Measurements from ENCODE around the gene CWC27.
A peak's percentile ranks its signal among the peaks of the same experiment; 100 is the strongest.
"Not testable (repeated sequence)": the region's sequence is repeated elsewhere in the genome, so short reads cannot be mapped to it uniquely, and the experiment has no call there.

CWC27 gene

DNA sequence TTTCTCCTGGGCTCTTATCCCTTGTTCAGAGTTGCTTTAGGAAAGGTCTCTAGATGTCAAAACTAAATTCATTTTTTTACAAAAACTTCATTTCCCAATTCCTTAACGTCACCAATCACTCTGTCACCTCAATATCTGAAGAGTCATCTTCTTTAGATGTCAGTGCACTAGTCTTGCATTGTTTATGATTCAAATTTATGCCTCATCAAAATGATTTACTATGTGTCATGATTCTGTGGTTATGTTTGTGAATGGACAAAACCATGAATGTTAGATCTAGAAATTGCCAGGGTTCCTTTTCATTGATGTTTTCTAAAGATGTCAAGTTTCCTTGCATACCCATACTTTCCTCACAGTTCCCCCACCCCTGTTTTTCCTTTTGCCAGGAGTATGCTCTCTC lies 21.5 kb downstream of the CWC27 start:
- Histone ChIP-seq H3K9me3 (replicated peaks; ENCODE audit: low read length) (no peaks in the 10 kb centered on the region), H3K4me1 (ENCODE audit: control insufficient read depth, insufficient read depth, low read length) (peaks cover 8% of the 10 kb centered on the region), H3K4me2 (ENCODE audit: low read length) (no peak overlapping the region), H3K9ac (ENCODE audit: low read depth, low read length) (no peak overlapping the region), H3K36me3 (ENCODE audit: insufficient read depth, low read length) (peaks cover 8% of the 10 kb centered on the region), H3K4me3 (ENCODE audit: low read length) (no peak overlapping the region), H3K27me3 (ENCODE audit: control insufficient read depth, insufficient read depth, low read length) (no peaks in the 10 kb centered on the region)

DNA sequence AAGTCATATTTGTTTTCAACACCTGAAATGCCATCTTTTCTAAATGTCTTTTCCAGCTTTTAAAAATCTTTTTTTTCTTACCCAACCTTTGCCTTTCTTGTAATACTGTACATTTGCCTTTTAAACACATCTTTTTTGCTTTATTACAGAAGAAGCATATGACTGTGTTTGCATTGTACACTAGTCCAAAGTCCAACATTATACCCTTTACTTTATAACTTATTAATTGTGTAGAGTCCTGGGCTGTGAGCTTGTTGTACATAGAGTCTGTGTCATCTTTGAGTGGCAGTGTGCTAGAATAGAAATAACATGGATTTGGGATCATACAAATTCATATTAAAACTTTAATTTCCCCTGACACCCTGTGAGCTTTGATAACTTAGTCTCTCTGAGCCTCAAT lies 23.7 kb downstream of the CWC27 start:
- no peak overlapping the region for H3K4me2 ChIP-seq (ENCODE audit: low read length)
- H3K27me3 ChIP-seq (ENCODE audit: control insufficient read depth, insufficient read depth, low read length): no peaks in the 10 kb centered on the region
- H3K36me3 ChIP-seq (ENCODE audit: insufficient read depth, low read length): peaks cover 6% of the 10 kb centered on the region
- H3K9ac ChIP-seq (ENCODE audit: low read depth, low read length): no peak overlapping the region
- peaks cover 8% of the 10 kb centered on the region for H3K4me1 ChIP-seq (ENCODE audit: control insufficient read depth, insufficient read depth, low read length)
- H3K9me3 ChIP-seq (replicated peaks; ENCODE audit: low read length): no peaks in the 10 kb centered on the region
- H3K4me3 ChIP-seq (ENCODE audit: low read length): no peak overlapping the region

DNA sequence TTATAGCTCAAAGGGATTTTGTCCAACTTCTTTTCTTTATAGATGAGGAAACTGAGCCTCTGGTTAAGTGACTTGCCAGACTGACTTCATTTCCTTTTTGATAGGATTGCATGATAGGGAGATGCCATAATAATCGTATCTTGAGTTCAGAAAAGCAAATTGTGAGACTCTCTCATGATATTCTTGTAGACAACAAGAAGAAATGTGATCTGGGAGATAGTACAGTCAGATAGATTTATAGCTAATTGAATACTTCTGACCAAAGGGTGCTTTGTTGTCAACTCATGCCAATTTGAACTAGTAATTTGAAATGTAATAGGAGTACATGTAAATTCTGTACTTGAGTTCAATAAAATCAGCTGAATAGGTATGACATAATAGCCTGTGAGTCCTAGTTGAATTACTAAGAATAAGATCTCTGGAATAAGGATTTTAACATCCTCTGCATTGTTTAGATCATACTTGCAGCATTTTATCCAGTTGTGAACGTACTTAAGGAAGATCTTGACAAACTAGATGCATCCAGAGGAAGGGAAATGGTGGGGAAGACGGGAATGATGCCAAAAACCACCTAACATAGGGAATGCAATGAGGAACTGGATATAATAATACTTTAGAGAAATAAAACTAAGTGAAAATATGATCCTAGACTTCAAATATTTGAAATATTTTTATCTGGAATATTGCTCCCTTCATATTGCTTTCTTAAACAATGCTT lies 25.5 kb downstream of the CWC27 start:
- peaks cover 8% of the 10 kb centered on the region for H3K4me1 ChIP-seq (ENCODE audit: control insufficient read depth, insufficient read depth, low read length)
- no peak overlapping the region for H3K9ac ChIP-seq (ENCODE audit: low read depth, low read length)
- no peak overlapping the region for H3K4me2 ChIP-seq (ENCODE audit: low read length)
- no peaks in the 10 kb centered on the region for H3K27me3 ChIP-seq (ENCODE audit: control insufficient read depth, insufficient read depth, low read length)
- H3K36me3 ChIP-seq (ENCODE audit: insufficient read depth, low read length): peaks cover 6% of the 10 kb centered on the region
- H3K9me3 ChIP-seq (replicated peaks; ENCODE audit: low read length): no peaks in the 10 kb centered on the region
- H3K4me3 ChIP-seq (ENCODE audit: low read length): no peak overlapping the region

DNA sequence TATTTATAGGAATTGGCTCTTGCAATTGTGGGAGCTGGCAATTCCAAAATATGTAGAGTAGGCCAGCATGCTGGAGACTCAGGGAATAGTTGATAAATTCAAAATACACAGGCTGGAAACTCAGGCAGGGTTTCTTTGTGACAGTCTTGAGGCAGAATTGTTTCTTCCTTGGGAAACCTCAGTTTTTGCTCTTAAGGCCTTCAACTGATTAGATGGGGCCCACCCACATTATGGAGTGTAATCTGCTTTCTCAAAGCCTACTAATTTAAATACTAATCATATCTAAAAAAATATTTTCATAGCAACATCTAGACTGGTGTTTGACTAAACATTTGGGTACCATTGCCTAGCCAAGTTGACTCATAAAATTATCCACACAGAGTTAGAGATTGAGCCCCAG lies 27.6 kb downstream of the CWC27 start:
- H3K4me1 ChIP-seq (ENCODE audit: control insufficient read depth, insufficient read depth, low read length): peaks cover 5% of the 10 kb centered on the region
- no peak overlapping the region for H3K4me3 ChIP-seq (ENCODE audit: low read length)
- peaks cover 6% of the 10 kb centered on the region for H3K36me3 ChIP-seq (ENCODE audit: insufficient read depth, low read length)
- no peak overlapping the region for H3K4me2 ChIP-seq (ENCODE audit: low read length)
- no peak overlapping the region for H3K9ac ChIP-seq (ENCODE audit: low read depth, low read length)
- no peaks in the 10 kb centered on the region for H3K9me3 ChIP-seq (replicated peaks; ENCODE audit: low read length)
- H3K27me3 ChIP-seq (ENCODE audit: control insufficient read depth, insufficient read depth, low read length): no peaks in the 10 kb centered on the region

DNA sequence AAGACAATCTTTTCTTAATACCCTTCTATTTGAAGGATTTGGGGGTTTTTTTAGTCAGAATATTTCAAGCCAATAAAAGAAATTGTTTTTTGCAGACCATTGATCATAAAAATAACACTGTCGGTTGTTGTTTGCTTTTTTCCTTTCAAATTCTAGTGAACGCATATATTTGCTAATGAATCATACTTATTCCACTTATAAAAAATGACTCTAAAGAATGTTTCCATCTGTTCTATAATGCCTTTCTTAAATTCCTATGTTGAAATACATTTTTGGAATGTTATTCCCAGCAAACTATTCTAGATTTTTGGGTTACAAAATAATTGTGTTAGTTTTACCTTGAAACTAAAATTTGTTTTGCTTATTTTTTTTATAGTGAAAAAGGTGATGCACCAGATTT lies 32.2 kb downstream of the CWC27 start:
- Histone ChIP-seq H3K4me2 (ENCODE audit: low read length) (no peak overlapping the region), H3K36me3 (ENCODE audit: insufficient read depth, low read length) (peaks cover 11% of the 10 kb centered on the region), H3K27me3 (ENCODE audit: control insufficient read depth, insufficient read depth, low read length) (no peaks in the 10 kb centered on the region), H3K9ac (ENCODE audit: low read depth, low read length) (no peak overlapping the region), H3K4me1 (ENCODE audit: control insufficient read depth, insufficient read depth, low read length) (peaks cover 5% of the 10 kb centered on the region), H3K9me3 (replicated peaks; ENCODE audit: low read length) (no peaks in the 10 kb centered on the region), H3K4me3 (ENCODE audit: low read length) (no peak overlapping the region)

DNA sequence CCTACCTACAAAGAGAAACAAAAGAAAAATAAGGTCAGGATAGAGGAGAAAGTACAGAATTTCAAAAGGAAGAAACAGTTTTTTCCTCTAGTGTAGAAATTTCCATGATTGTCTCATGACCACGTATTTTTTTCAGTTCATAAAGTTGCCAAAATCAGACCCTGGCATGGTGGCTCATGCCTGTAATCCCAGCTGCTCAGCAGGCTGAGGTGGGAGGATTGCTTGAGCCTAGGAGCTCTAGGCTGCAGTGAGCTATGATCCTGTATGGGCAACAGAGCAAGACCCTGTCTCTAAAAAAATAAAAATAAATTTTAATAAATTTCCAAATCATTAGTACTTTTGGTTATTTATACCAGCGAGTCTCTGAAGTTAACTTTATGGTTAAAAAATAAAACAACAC lies 37.8 kb downstream of the CWC27 start:
- peaks cover 11% of the 10 kb centered on the region for H3K36me3 ChIP-seq (ENCODE audit: insufficient read depth, low read length)
- H3K27me3 ChIP-seq (ENCODE audit: control insufficient read depth, insufficient read depth, low read length): no peaks in the 10 kb centered on the region
- no peak overlapping the region for H3K9ac ChIP-seq (ENCODE audit: low read depth, low read length)
- no peak overlapping the region for H3K4me3 ChIP-seq (ENCODE audit: low read length)
- H3K9me3 ChIP-seq (replicated peaks; ENCODE audit: low read length): no peaks in the 10 kb centered on the region
- H3K4me2 ChIP-seq (ENCODE audit: low read length): no peak overlapping the region
- peaks cover 1% of the 10 kb centered on the region for H3K4me1 ChIP-seq (ENCODE audit: control insufficient read depth, insufficient read depth, low read length)

DNA sequence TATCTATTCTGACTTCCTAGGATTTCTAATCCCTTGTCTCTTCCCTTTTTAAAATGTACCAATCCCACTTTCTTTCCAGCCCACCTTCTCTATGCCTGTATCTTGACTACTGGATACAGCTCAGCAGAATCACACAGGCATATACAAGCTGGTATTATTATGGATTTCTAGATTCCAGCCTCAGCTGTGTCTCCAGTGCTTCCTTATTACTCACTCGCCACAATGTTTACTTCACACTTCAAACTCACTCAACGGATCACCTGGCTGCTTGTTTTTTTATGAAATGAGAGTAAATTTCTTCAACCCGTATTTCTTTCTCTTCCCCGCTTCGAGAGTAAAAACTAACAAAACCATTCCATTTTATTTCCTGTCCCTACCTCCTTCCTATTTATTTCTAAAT lies 38.8 kb downstream of the CWC27 start:
- H3K9ac ChIP-seq (ENCODE audit: low read depth, low read length): no peak overlapping the region
- peaks cover 5% of the 10 kb centered on the region for H3K4me1 ChIP-seq (ENCODE audit: control insufficient read depth, insufficient read depth, low read length)
- no peak overlapping the region for H3K4me2 ChIP-seq (ENCODE audit: low read length)
- H3K27me3 ChIP-seq (ENCODE audit: control insufficient read depth, insufficient read depth, low read length): no peaks in the 10 kb centered on the region
- peaks cover 4% of the 10 kb centered on the region for H3K36me3 ChIP-seq (ENCODE audit: insufficient read depth, low read length)
- no peaks in the 10 kb centered on the region for H3K9me3 ChIP-seq (replicated peaks; ENCODE audit: low read length)
- no peak overlapping the region for H3K4me3 ChIP-seq (ENCODE audit: low read length)

DNA sequence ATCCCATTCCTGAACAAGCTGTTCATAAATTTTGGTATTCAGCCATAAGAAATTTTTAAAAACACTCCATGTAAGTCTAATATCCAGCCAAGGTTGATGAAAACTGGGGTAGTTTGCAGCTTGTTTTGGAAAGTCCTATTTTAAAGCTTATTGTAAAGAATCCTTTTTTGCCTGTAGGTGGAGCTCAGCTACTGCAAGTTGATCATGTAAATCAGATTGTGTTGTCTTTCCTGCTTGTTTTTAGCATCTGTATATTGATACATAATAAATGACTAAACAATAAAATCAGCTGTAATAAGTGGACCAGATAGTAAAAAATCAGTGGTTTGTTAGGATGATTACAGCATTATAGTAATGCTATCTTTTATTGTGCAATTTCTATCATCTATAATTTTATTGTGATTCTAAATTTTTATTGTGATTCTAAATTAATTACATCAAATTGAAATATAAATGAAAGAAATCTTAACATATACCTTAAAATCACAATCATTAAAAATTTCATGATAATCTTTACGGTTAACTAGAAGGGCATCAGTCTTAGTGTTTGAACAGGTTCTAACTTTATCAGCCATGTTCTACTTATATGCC lies 42.4 kb downstream of the CWC27 start:
- H3K4me2 ChIP-seq (ENCODE audit: low read length): no peak overlapping the region
- H3K9ac ChIP-seq (ENCODE audit: low read depth, low read length): peak overlapping the region; percentile 0
- H3K27me3 ChIP-seq (ENCODE audit: control insufficient read depth, insufficient read depth, low read length): no peaks in the 10 kb centered on the region
- no peaks in the 10 kb centered on the region for H3K36me3 ChIP-seq (ENCODE audit: insufficient read depth, low read length)
- no peak overlapping the region for H3K4me3 ChIP-seq (ENCODE audit: low read length)
- peaks cover 9% of the 10 kb centered on the region for H3K4me1 ChIP-seq (ENCODE audit: control insufficient read depth, insufficient read depth, low read length)
- H3K9me3 ChIP-seq (replicated peaks; ENCODE audit: low read length): no peaks in the 10 kb centered on the region

DNA sequence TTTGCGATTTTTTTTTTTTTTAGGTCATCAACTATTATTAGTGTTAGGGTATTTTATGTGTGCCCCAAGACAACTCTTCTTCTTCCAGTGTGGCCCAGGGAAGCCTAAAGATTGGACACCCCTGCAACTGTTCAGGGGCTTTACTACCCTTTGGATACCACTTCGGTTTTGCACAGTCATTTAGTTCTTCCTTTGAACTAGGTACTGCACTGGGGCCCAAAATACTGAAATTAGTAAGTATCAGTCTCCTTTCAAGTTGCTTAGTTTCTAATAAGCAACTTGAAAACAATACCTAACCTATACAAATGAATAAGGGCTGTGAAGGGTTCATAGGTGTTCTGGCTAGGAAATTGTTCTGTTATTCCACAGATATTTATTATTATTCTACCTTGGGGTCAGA lies 45.3 kb downstream of the CWC27 start:
- H3K4me1 ChIP-seq (ENCODE audit: control insufficient read depth, insufficient read depth, low read length): peaks cover 13% of the 10 kb centered on the region
- H3K9ac ChIP-seq (ENCODE audit: low read depth, low read length): no peak overlapping the region
- no peak overlapping the region for H3K4me2 ChIP-seq (ENCODE audit: low read length)

DNA sequence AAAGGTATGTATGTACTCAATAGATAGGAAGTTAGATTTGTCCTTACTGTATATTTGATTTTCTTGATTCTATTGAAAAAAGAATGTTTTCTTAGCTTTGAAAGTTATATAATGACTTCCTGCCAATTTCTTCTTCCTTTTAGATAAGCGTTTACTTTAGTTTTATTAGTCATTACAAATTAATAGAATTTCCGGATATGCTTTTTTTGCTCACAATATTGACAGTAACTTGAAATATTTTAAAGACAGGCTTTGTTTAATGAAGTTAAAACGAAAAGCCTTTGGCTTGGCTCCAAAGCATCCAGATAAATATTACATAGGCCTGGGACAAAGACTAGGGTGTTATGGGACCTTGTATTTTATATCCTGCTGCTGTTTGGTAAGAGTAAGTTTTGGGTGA lies 49.5 kb downstream of the CWC27 start:
- H3K4me3 ChIP-seq (ENCODE audit: low read length): no peak overlapping the region
- no peak overlapping the region for H3K4me2 ChIP-seq (ENCODE audit: low read length)
- H3K27me3 ChIP-seq (ENCODE audit: control insufficient read depth, insufficient read depth, low read length): no peaks in the 10 kb centered on the region
- no peaks in the 10 kb centered on the region for H3K9me3 ChIP-seq (replicated peaks; ENCODE audit: low read length)
- no peaks in the 10 kb centered on the region for H3K36me3 ChIP-seq (ENCODE audit: insufficient read depth, low read length)
- peaks cover 8% of the 10 kb centered on the region for H3K4me1 ChIP-seq (ENCODE audit: control insufficient read depth, insufficient read depth, low read length)
- no peak overlapping the region for H3K9ac ChIP-seq (ENCODE audit: low read depth, low read length)

More for the DNA sequence above, 45.3 kb downstream of the CWC27 start:
- Histone ChIP-seq H3K9me3 (replicated peaks; ENCODE audit: low read length) (no peaks in the 10 kb centered on the region), H3K36me3 (ENCODE audit: insufficient read depth, low read length) (no peaks in the 10 kb centered on the region), H3K27me3 (ENCODE audit: control insufficient read depth, insufficient read depth, low read length) (no peaks in the 10 kb centered on the region), H3K4me3 (ENCODE audit: low read length) (no peak overlapping the region)

DNA sequence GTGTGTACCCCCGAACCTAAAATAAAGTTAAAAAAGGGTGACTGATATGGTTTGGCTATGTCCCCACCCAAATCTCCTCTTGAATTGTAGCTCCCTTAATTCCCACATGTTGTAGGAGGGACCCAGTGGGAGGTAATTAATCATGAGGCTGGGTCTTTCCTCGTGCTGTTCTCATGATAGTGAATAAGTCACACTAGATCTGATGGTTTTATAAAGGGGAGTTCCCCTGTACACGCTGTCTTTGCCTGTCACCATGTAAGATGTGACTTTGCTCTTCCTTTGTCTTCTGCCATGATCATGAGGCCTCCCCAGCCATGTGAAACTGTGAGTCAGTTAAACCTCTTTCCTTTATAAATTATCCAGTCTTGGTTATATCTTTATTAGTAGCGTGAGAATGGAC lies 50.6 kb downstream of the CWC27 start:
- H3K4me3 ChIP-seq (ENCODE audit: low read length); H3K9ac ChIP-seq (ENCODE audit: low read depth, low read length); H3K4me2 ChIP-seq (ENCODE audit: low read length); H3K4me1 ChIP-seq (ENCODE audit: control insufficient read depth, insufficient read depth, low read length); H3K36me3 ChIP-seq (ENCODE audit: insufficient read depth, low read length); H3K27me3 ChIP-seq (ENCODE audit: control insufficient read depth, insufficient read depth, low read length); H3K9me3 ChIP-seq (replicated peaks; ENCODE audit: low read length): not testable (repeated sequence)

DNA sequence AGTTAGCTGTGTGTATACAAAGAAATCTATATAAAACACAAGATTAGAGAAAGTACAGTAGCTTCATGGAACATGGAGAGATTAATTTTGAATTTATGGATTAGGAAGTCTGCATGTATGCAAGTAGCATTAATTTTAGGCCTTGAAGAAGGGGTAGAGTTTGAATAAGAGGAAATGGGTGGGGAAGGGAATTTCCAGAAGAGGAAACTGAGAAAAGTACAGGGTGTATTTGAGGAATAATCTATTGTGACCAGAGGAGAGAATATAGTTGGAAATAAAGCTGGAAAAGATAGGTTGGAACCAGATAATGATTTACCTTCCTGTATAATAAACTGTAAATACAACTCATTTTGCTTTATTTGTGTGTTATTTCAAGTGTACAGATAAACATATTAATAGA lies 53.6 kb downstream of the CWC27 start:
- no peaks in the 10 kb centered on the region for H3K36me3 ChIP-seq (ENCODE audit: insufficient read depth, low read length)

More for the DNA sequence above, 53.6 kb downstream of the CWC27 start:
- H3K4me3 ChIP-seq (ENCODE audit: low read length): no peak overlapping the region
- H3K9me3 ChIP-seq (replicated peaks; ENCODE audit: low read length): no peaks in the 10 kb centered on the region
- H3K4me1 ChIP-seq (ENCODE audit: control insufficient read depth, insufficient read depth, low read length): peaks cover 4% of the 10 kb centered on the region
- no peak overlapping the region for H3K9ac ChIP-seq (ENCODE audit: low read depth, low read length)
- H3K4me2 ChIP-seq (ENCODE audit: low read length): no peak overlapping the region
- no peaks in the 10 kb centered on the region for H3K27me3 ChIP-seq (ENCODE audit: control insufficient read depth, insufficient read depth, low read length)

All from skeletal muscle satellite cell (primary cell).